Natural killer cell (primary cell): ENCODE results near the gene CILP2. TPM values are rescaled to one million over a fixed set of nuclear protein-coding genes. Genes with fewer than 3 reads are reported as not detected.

ENCODE experiments used
- ATAC-seq, 3 donors: fragments of 150-1000 bp in 2 of 3; fragments of 200-7000 bp in 1 of 3; cut with Tn5 transposase; 1 replicate in 1 of 3; 2 replicates in 2 of 3; pipeline ENCODE4 v1.10.0; 2021; ENCODE audit warnings: mild to moderate bottlenecking in 2 of 3, moderate library complexity in 2 of 3
- DNase-seq, 2 donors: peaks; one replicate each; pipeline versions ENCODE4 v3.0.0 to v3.0.0-alpha.2; 2013 to 2021; ENCODE audit warnings: mixed read lengths in 1 of 2
- H3K27ac ChIP-seq: one replicate; pipeline ENCODE4 v1.5.1; 2013; ENCODE audit warnings: mild to moderate bottlenecking, low read length
- H3K27me3 ChIP-seq: one replicate; pipeline ENCODE4 v1.6.1; 2013; ENCODE audit warnings: low read length; ENCODE audit not compliant: control insufficient read depth, insufficient read depth
- H3K36me3 ChIP-seq: one replicate; pipeline ENCODE4 v1.6.1; 2013; ENCODE audit warnings: low read length; ENCODE audit not compliant: control insufficient read depth, insufficient read depth
- H3K4me1 ChIP-seq: one replicate; pipeline ENCODE4 v1.6.1; 2013; ENCODE audit warnings: low read length; ENCODE audit not compliant: control insufficient read depth, insufficient read depth
- H3K4me3 ChIP-seq: one replicate; pipeline ENCODE4 v1.5.1; 2013; ENCODE audit warnings: low read length
- H3K9me3 ChIP-seq: one replicate; pipeline ENCODE4 v1.6.1; 2013; ENCODE audit warnings: low read length; ENCODE audit not compliant: control insufficient read depth, insufficient read depth
- H3K27ac Mint-ChIP-seq, 2 donors: one replicate each; pipeline ENCODE4 v1.8.0; 2022; ENCODE audit warnings: mild to moderate bottlenecking in 2 of 2, mixed read lengths in 2 of 2, moderate library complexity in 1 of 2
- H3K27me3 Mint-ChIP-seq, 2 donors: one replicate each; pipeline ENCODE4 v1.8.0; 2022; ENCODE audit warnings: low read depth in 2 of 2, mixed read lengths in 2 of 2
- H3K36me3 Mint-ChIP-seq: one replicate; pipeline ENCODE4 v1.8.0; 2022; ENCODE audit warnings: mixed read lengths
- H3K4me1 Mint-ChIP-seq, 2 donors: one replicate each; pipeline ENCODE4 v1.8.0; 2022; ENCODE audit warnings: mixed read lengths in 2 of 2
- H3K4me3 Mint-ChIP-seq: one replicate; pipeline ENCODE4 v1.8.0; 2022; ENCODE audit warnings: mild to moderate bottlenecking, moderate library complexity, mixed read lengths
- H3K9me3 Mint-ChIP-seq, 2 donors: one replicate each; pipeline ENCODE4 v1.8.0; 2022; ENCODE audit warnings: mixed read lengths in 2 of 2
- WGBS: methylation state at CpG from one replicate; pipeline ENCODE4 v1.1.7; 2013; ENCODE audit warnings: missing lambda C conversion rate; ENCODE audit not compliant: insufficient coverage; 5-methylcytosine and 5-hydroxymethylcytosine counted together
- intact Hi-C: fragments of 100-400 bp; cut with micrococcal nuclease; formaldehyde crosslinking; loops from one replicate; pipeline ENCODE4 v1.14.2; 2022
- total RNA-seq, 4 donors: library from RNA; stranded (reverse); fragments of 120-200 nt in 1 of 4; gene quantifications; one replicate each; pipeline versions ENCODE4 v1.2.3 to v1.2.4, GENCODE V29; 2013 to 2022
- TF ChIP-seq, protein P1 (sequence below): fragments of 200-600 bp; IDR thresholded peaks from one replicate; pipeline ENCODE4 v1.8.0; 2022; ENCODE audit warnings: antibody characterized with exemption

Gene CILP2
- total RNA-seq, 3 donors from 2014 or later (not counting 1 experiment from before 2014, with no cell fraction given) = 0.05 to 0.20 (median 0.11) TPM

DNA sequence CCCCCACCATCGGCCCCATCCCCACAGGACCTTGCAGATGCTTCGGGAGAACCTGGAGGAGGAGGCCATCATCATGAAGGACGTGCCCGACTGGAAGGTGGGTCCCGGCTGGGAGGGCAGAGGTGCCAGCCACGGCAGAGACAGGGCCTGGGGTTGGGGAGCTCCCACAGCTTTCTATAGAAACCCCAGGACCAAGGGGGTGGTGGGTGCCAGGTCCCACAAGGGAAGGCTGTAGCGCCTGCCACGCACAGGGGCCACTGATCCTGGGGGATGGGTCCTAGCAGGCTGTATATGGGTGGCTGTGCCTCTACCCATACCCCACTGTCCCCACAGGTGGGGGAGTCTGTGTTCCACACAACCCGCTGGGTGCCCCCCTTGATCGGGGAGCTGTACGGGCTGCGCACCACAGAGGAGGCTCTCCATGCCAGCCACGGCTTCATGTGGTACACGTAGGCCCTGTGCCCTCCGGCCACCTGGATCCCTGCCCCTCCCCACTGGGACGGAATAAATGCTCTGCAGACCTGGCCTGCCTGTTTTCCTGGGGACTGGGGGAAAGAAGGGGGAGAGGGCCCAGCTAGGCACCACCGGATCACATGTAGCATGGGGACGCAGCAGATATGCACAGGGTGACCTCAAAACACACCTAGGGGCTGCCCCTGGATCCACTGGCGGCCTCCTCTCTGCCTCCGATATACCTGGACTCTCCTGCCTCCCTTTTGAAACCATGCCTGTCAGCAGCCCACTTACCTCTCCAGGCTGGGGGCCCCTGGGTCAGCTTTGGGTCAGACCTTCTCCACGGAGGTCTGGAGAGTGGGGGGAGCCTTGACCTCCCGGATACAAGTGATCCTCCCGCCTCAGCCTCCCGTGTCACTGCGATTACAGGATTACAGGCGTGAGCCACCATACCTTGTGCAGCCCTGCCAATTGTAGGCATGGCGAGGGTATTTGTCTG is 10.1 kb upstream of the CILP2 start:
- intact Hi-C loops = no loop called here
- Histone ChIP-seq H3K9me3 (no peaks in the 10 kb centered on the region), H3K36me3 (peaks cover 21% of the 10 kb centered on the region), H3K4me1 (peaks cover 11% of the 10 kb centered on the region), H3K27ac (no peak overlapping the region), H3K27me3 (no peaks in the 10 kb centered on the region), H3K4me3 (no peak overlapping the region)
- no peak overlapping the region for H3K27ac Mint-ChIP-seq
- TF ChIP-seq, protein P1, sequence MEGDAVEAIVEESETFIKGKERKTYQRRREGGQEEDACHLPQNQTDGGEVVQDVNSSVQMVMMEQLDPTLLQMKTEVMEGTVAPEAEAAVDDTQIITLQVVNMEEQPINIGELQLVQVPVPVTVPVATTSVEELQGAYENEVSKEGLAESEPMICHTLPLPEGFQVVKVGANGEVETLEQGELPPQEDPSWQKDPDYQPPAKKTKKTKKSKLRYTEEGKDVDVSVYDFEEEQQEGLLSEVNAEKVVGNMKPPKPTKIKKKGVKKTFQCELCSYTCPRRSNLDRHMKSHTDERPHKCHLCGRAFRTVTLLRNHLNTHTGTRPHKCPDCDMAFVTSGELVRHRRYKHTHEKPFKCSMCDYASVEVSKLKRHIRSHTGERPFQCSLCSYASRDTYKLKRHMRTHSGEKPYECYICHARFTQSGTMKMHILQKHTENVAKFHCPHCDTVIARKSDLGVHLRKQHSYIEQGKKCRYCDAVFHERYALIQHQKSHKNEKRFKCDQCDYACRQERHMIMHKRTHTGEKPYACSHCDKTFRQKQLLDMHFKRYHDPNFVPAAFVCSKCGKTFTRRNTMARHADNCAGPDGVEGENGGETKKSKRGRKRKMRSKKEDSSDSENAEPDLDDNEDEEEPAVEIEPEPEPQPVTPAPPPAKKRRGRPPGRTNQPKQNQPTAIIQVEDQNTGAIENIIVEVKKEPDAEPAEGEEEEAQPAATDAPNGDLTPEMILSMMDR = no peak
- WGBS = 94% methylated on average over 27 of the region's 27 CpGs
- H3K36me3 Mint-ChIP-seq = no peaks in the 10 kb centered on the region
- H3K4me3 Mint-ChIP-seq = no peak overlapping the region
- H3K9me3 Mint-ChIP-seq = no peaks in the 10 kb centered on the region
- H3K27me3 Mint-ChIP-seq = no peaks in the 10 kb centered on the region
- peaks cover 6 to 15% of the 10 kb centered on the region in 2 donors for H3K4me1 Mint-ChIP-seq
- DNase-seq (no peak), ATAC-seq (no peak)

DNA sequence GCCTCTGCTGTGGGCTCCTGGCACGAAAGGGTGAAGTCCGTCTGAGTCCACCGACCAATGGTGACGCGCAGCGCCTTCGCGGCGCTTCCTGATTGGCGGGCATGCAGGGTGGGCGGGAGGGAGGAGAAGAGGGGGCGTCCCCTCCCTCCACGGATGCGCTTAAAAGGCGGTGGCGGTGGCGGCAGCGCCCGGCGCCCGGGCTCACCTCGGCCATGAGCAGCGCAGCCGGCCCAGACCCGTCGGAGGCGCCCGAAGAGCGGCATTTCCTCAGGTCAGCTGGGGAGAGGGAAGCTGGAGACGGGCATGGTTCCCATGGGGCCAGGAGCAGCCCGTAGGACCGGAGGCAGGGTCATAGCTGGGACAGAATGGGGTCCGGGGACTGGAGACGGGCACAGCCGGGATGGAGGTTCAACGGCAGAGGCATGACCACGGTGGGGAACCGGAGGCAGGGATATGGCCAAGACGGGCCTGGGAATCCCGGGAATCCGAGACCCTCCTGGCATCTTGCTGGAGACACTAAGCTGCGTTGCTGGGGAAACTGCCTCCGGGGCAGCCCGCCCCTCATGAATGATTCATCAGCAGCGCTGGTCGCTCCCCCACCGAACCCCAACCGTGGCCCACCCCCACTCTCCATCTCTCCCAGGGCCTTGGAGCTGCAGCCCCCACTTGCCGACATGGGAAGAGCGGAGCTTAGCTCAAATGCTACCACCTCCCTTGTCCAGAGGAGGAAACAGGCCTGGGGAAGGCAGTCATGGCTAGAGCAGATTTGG is 9.2 kb upstream of the CILP2 start, which contains the start of gene YJEFN3:
TSS of gene YJEFN3 (plus strand) at position 191 of the 770 bp plus-strand sequence. CDS start at position 213, 22 bp downstream.
- Histone ChIP-seq H3K9me3 (no peaks in the 10 kb centered on the region), H3K27me3 (no peaks in the 10 kb centered on the region), H3K4me3 (no peak within 1 kb of the TSS), H3K27ac (no peak within 1 kb of the TSS), H3K36me3 (peaks cover 21% of the 10 kb centered on the region), H3K4me1 (peaks cover 11% of the 10 kb centered on the region)
- peak within 1 kb of the TSS in 1 of 2 donors; percentile 20 for H3K27ac Mint-ChIP-seq
- peaks cover 6 to 17% of the 10 kb centered on the region in 2 donors for H3K4me1 Mint-ChIP-seq
- no peaks in the 10 kb centered on the region for H3K9me3 Mint-ChIP-seq
- no peak for DNase-seq
- H3K27me3 Mint-ChIP-seq = no peaks in the 10 kb centered on the region
- ATAC-seq = no peak
- WGBS = 95% methylated on average over 50 of the region's 50 CpGs
- no peak within 1 kb of the TSS for H3K4me3 Mint-ChIP-seq
- intact Hi-C loops = no loop called here
- TF ChIP-seq, protein P1 = no peak
- no peaks in the 10 kb centered on the region for H3K36me3 Mint-ChIP-seq

DNA sequence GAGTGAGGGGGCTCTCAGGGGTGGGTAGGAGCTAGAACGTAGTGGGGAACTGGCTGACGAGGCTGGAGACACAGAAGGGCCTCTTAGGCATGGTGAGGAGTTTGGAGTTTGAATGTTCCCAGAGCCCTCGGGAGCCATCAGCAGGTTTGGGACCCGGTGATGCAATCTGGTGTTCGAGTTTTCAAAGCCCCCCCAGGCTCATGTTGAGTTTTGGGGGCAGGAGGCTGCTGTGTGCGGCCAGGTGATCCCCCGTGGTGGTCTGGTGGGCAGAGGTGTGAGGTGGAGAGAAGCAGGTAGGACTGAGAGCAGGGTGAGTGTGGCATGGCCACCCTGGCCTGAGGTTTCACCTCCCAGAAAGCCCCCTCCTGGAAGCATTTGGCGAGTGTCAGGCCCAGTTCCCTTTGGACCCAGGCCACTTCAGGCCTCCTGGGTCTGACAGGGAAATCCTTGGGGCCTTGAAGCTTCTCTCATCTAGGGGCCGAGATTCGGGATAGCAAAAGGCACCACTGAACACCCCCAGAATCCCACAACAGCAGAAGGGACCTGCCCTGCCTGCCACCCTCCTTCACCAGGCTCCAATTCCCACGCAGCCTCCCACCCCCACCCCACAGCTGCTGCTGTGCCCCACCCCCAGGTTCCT is 8.2 kb upstream of the CILP2 start:
- Histone ChIP-seq H3K9me3 (no peaks in the 10 kb centered on the region), H3K4me1 (peaks cover 11% of the 10 kb centered on the region), H3K27me3 (no peaks in the 10 kb centered on the region), H3K27ac (no peak overlapping the region), H3K36me3 (peaks cover 13% of the 10 kb centered on the region), H3K4me3 (no peak overlapping the region)
- ATAC-seq = no peak
- Mint-ChIP-seq H3K4me3 (no peak overlapping the region), H3K4me1 (peaks cover 6 to 22% of the 10 kb centered on the region in 2 donors), H3K36me3 (no peaks in the 10 kb centered on the region), H3K9me3 (no peaks in the 10 kb centered on the region), H3K27ac (peak overlapping the region in 1 of 2 donors; percentile 20), H3K27me3 (no peaks in the 10 kb centered on the region)
- intact Hi-C loops = no loop called here
- WGBS = 87% methylated on average over 11 of the region's 11 CpGs
- DNase-seq = no peak
- TF ChIP-seq, protein P1 = no peak
